K562 (cell line): ENCODE data around the gene DRAXIN. TPM values are rescaled to one million over a fixed set of nuclear protein-coding genes. Genes with fewer than 3 reads are reported as not detected.

ENCODE experiments used
- ATAC-seq: fragments of 200-7000 bp; cut with Tn5 transposase; 3 replicates; pipeline ENCODE4 v1.9.1; 2020; ENCODE audit warnings: moderate library complexity
- BruUV-seq: library from RNA; stranded (reverse); fragments of 400-500 nt; replicated peaks from 2 replicates; lab custom pipeline; 2021; lab: Mats Ljungman, UMichigan
- CTCF ChIA-PET: fragments of 300-600 bp; formaldehyde crosslinking; extraction: SDS; loops from one replicate; lab custom pipeline; 2021; ENCODE audit warnings: low intra/inter-chr PET ratio; lab: Yijun Ruan, JAX
- POLR2A ChIA-PET: fragments of 300-600, 350-650 bp; sonication (Branson Sonifier 250); formaldehyde crosslinking; extraction: SDS; loops from one replicate; lab custom pipeline; 2021; ENCODE audit warnings: antibody characterized with exemption, inconsistent platforms; lab: Yijun Ruan, JAX
- DNase-seq, 4 experiments: peaks; one replicate each; pipeline versions ENCODE4 v3.0.0 to v3.0.0-alpha.2; 2011 to 2018; ENCODE audit warnings: low spot score in 3 of 4, mixed read lengths in 3 of 4; ENCODE audit errors: extremely low read depth in 1 of 4
- FAIRE-seq: peaks from 2 replicates; lab custom pipeline; 2011; peaks lifted over from hg19 to GRCh38; lab: Jason Lieb, UNC
- H2AFZ ChIP-seq: 2 replicates; pipeline ENCODE4 v1.6.0; 2011; ENCODE audit warnings: low read depth, low read length, control low read depth, inconsistent platforms
- H3K27ac ChIP-seq: fragments of 200-600 bp; 3 replicates; pipeline ENCODE4 v1.8.0; 2011; ENCODE audit warnings: low read depth, mild to moderate bottlenecking, control low read depth, inconsistent platforms, low read length, moderate library complexity, mixed read lengths; ENCODE audit errors: extremely low read depth
- H3K27me3 ChIP-seq, 2 experiments: fragments of 300-600 bp in 1 of 2; 2 replicates in 1 of 2; 3 replicates in 1 of 2; pipeline versions ENCODE4 v1.6.0 to v1.8.0; 2011; ENCODE audit warnings: inconsistent platforms in 2 of 2, low read length in 2 of 2, mild to moderate bottlenecking in 1 of 2, mixed read lengths in 1 of 2, moderate library complexity in 1 of 2; ENCODE audit not compliant: control insufficient read depth in 2 of 2, insufficient read depth in 2 of 2
- H3K36me3 ChIP-seq: fragments of 300-600 bp; 3 replicates; pipeline ENCODE4 v1.8.0; 2011; ENCODE audit warnings: mild to moderate bottlenecking, low read length, inconsistent platforms; ENCODE audit not compliant: control insufficient read depth, insufficient read depth
- H3K4me1 ChIP-seq, 2 experiments: fragments of 200-600 bp in 1 of 2; replicated peaks in 1 of 2; 2 replicates in 1 of 2; 3 replicates in 1 of 2; pipeline versions ENCODE4 v1.5.1 to v1.8.0; 2011; ENCODE audit warnings: inconsistent platforms in 2 of 2, low read length in 2 of 2, mild to moderate bottlenecking in 1 of 2, mixed read lengths in 1 of 2, moderate library complexity in 1 of 2; ENCODE audit not compliant: control insufficient read depth in 2 of 2, insufficient read depth in 2 of 2
- H3K4me2 ChIP-seq: 2 replicates; pipeline ENCODE4 v1.6.1; 2011; ENCODE audit warnings: low read length, control low read depth, inconsistent platforms, mixed read lengths; ENCODE audit not compliant: insufficient read depth
- H3K4me3 ChIP-seq: fragments of 200-600 bp; sonication (generic), shearing (Covaris generic); 2 replicates; pipeline ENCODE4 v1.5.1; 2016; ENCODE audit warnings: control low read depth, inconsistent platforms
- H3K79me2 ChIP-seq: fragments of 200-600 bp; 3 replicates; pipeline ENCODE4 v1.8.0; 2011; ENCODE audit warnings: low read length, inconsistent platforms; ENCODE audit not compliant: control insufficient read depth, insufficient read depth
- H3K9ac ChIP-seq, 2 experiments: 2 replicates each; pipeline versions ENCODE4 v1.6.0 to v1.6.1; 2011; ENCODE audit warnings: low read depth in 2 of 2, low read length in 2 of 2, control low read depth in 1 of 2, inconsistent platforms in 1 of 2, mild to moderate bottlenecking in 1 of 2, mixed read lengths in 1 of 2; ENCODE audit not compliant: insufficient read depth in 1 of 2
- H3K9me1 ChIP-seq: one replicate; pipeline ENCODE4 v1.6.0; 2011; ENCODE audit warnings: inconsistent platforms, mild to moderate bottlenecking, low read length, moderate library complexity; ENCODE audit not compliant: control insufficient read depth, insufficient read depth
- H3K9me3 ChIP-seq: replicated peaks from 2 replicates; pipeline ENCODE4 v1.5.1; 2011; ENCODE audit warnings: low read depth, low read length, inconsistent platforms; ENCODE audit not compliant: control insufficient read depth, insufficient read depth
- H4K20me1 ChIP-seq: replicated peaks from 2 replicates; pipeline ENCODE4 v1.6.1; 2011; ENCODE audit warnings: low read length, inconsistent platforms, mixed read lengths; ENCODE audit not compliant: control insufficient read depth, insufficient read depth
- ERF ChIP-seq: fragments of 450-650 bp; formaldehyde crosslinking; IDR thresholded peaks from 2 replicates; pipeline ENCODE4 v1.4.0; 2020; ENCODE audit warnings: mild to moderate bottlenecking, mixed read lengths
- KLF16 ChIP-seq: IDR thresholded peaks from 2 replicates; pipeline ENCODE4 v1.6.1; 2016; ENCODE audit warnings: antibody characterized with exemption
- SIRT6 ChIP-seq: IDR thresholded peaks from one replicate; pipeline ENCODE4 v1.6.1; 2012; ENCODE audit warnings: low read depth, mild to moderate bottlenecking, control low read depth, inconsistent platforms, low read length, moderate library complexity
- SMAD4 ChIP-seq: fragments of 250-450 bp; sonication (Bioruptor Pico); conservative IDR thresholded peaks from 2 replicates; pipeline ENCODE4 v1.8.0; 2021; ENCODE audit warnings: inconsistent platforms, mild to moderate bottlenecking, moderate library complexity
- ZMIZ1 ChIP-seq, 2 experiments: fragments of 150-350 bp in 1 of 2; IDR thresholded peaks; 2 replicates each; pipeline ENCODE4 v1.6.1; 2012 to 2016; ENCODE audit warnings: low read depth in 2 of 2, low read length in 2 of 2, mild to moderate bottlenecking in 1 of 2, moderate library complexity in 1 of 2
- ZNF121 ChIP-seq: sonication (generic); formaldehyde crosslinking; conservative IDR thresholded peaks from 2 replicates; pipeline ENCODE4 v1.8.0; 2022; ENCODE audit warnings: missing genetic modification reagents
- WGBS: fragments of 100-300 bp; shearing (Covaris generic); methylation state at CpG from one replicate; pipeline ENCODE4 v1.1.6; 2016; ENCODE audit warnings: low coverage, mixed read lengths; ENCODE audit not compliant: insufficient coverage; ENCODE audit errors: missing lambda C conversion rate; 5-methylcytosine and 5-hydroxymethylcytosine counted together
- in situ Hi-C: fragments of 300-500 bp; cut with MboI; formaldehyde crosslinking; loops from 4 replicates; pipeline ENCODE4 v1.15.0; 2018; ENCODE audit warnings: inconsistent platforms, mixed read lengths
- intact Hi-C: fragments of 100-400 bp; cut with micrococcal nuclease; formaldehyde crosslinking; loops from 2 replicates; pipeline ENCODE4 v1.14.2; 2022
- polyA plus RNA-seq, 8 experiments: library from polyadenylated mRNA; depleted of rRNA in 4 of 8; stranded (reverse) in 5 of 8; unstranded in 3 of 8; fragments of >200 nt; fragmentation: Nextera tagmentation in 2 of 8; fragmentation: Illumina TruSeq in 1 of 8; extraction: Ambion mirVana in 2 of 8; extraction: Trizol in 1 of 8; gene quantifications; 2 replicates each; pipeline versions ENCODE4 v1.2.1 to v1.2.3, GENCODE V29; 2011 to 2014; ENCODE audit warnings: inconsistent platforms in 1 of 8, missing spikeins in 1 of 8
- total RNA-seq, 7 experiments: library from RNA; depleted of rRNA in 6 of 7; stranded (reverse); fragments of >200 nt in 6 of 7; fragmentation: Illumina TruSeq in 2 of 7; extraction: Trizol in 2 of 7; gene quantifications; 2 replicates each; pipeline versions ENCODE4 v1.2.1 to v1.2.3, GENCODE V29; 2011 to 2021; ENCODE audit warnings: low replicate concordance in 1 of 7

DRAXIN gene
- total and polyA plus RNA-seq, 9 of the 15 experiments (the other 6 are each of a cell fraction or from before 2014, with no cell fraction given): 0.01 to 0.04 (median 0.01) TPM; not detected in 6

DNA sequence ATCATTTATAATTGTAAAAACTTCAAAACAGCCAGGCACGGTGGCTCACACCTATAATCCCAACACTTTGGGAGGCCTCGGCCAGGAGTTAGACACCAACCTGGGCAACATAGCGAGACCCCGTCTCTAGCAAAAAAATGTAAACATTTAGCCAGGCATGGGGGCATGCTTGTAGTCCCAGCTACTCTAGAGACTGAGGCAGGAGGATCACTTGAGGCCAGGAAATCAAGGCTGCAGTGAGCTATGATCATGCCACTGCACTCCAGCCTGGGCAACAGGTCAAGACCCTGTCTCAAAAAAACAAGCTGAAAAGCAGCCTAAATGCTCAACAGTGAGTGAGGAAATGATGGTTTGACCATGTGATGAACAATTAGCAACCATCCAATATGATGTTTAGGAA lies 77.8 kb downstream of the DRAXIN start:
- Histone ChIP-seq H3K79me2 (no peaks in the 10 kb centered on the region), H3K9me3 (no peaks in the 10 kb centered on the region), H2AFZ (no peak overlapping the region), H3K4me3 (no peak overlapping the region), H3K36me3 (no peaks in the 10 kb centered on the region), H3K27me3 (no peaks in the 10 kb centered on the region), H3K27ac (no peak overlapping the region), H3K9me1 (no peaks in the 10 kb centered on the region), H4K20me1 (no peaks in the 10 kb centered on the region), H3K4me2 (no peak overlapping the region), H3K4me1 (peaks cover 5 to 28% of the 10 kb centered on the region in 2 experiments; a peak in 4 of 5 replicates), H3K9ac (no peak overlapping the region)
- ChIA-PET POLR2A (interaction anchor here (0.9 to 1.5 kb wide), 3 partner anchors 19 to 287 kb away, joined by 3 to 5 read pairs (median 3); no protein-coding TSS in a partner anchor), CTCF (no interaction called here)
- WGBS: 68% methylated on average over 4 of the region's 4 CpGs
- intact Hi-C loops: no loop called here
- no peak for ATAC-seq
- in situ Hi-C loops: no loop called here
- BruUV-seq: no TSS peak
- TF ChIP-seq SMAD4 (CRISPR knock-in tag) (no peak), ZNF121 (peak; percentile 81)
- TF ChIP-seq, all 486 proteins: peak for 1
- DNase-seq (no peak), FAIRE-seq (no peak)

GRCh38 chr1:11770011-11770410 lies 78.5 kb downstream of the DRAXIN start:
- Histone ChIP-seq H3K4me3 (no peak overlapping the region), H4K20me1 (no peaks in the 10 kb centered on the region), H3K9ac (no peak overlapping the region), H3K27me3 (no peaks in the 10 kb centered on the region), H3K27ac (no peak overlapping the region), H3K9me1 (no peaks in the 10 kb centered on the region), H3K4me2 (no peak overlapping the region), H2AFZ (no peak overlapping the region), H3K4me1 (peaks cover 5 to 26% of the 10 kb centered on the region in 2 experiments; a peak in 4 of 5 replicates), H3K79me2 (no peaks in the 10 kb centered on the region), H3K9me3 (no peaks in the 10 kb centered on the region), H3K36me3 (no peaks in the 10 kb centered on the region)
- POLR2A ChIA-PET: interaction anchor here (1.1 kb wide), 1 partner anchor 18 kb away, joined by 3 read pairs; no protein-coding TSS in a partner anchor
- CTCF ChIA-PET: no interaction called here
- ATAC-seq (no peak), FAIRE-seq (no peak), DNase-seq (no peak)
- no peak for TF ChIP-seq ZMIZ1 (IDR thresholded peaks at IDR 0.05; ENCODE audit: low read depth in 2 of 2, low read length in 2 of 2)
- no peak for TF ChIP-seq ERF
- no peak for TF ChIP-seq SIRT6
- TF ChIP-seq KLF16: no peak
- intact Hi-C loops: no loop called here
- in situ Hi-C loops: no loop called here
- no TSS peak for BruUV-seq
